ENCODE results near the gene RCOR3.
"Not testable (repeated sequence)": the region's sequence is repeated elsewhere in the genome, so short reads cannot be mapped to it uniquely, and the experiment has no call there.

RCOR3 gene

DNA sequence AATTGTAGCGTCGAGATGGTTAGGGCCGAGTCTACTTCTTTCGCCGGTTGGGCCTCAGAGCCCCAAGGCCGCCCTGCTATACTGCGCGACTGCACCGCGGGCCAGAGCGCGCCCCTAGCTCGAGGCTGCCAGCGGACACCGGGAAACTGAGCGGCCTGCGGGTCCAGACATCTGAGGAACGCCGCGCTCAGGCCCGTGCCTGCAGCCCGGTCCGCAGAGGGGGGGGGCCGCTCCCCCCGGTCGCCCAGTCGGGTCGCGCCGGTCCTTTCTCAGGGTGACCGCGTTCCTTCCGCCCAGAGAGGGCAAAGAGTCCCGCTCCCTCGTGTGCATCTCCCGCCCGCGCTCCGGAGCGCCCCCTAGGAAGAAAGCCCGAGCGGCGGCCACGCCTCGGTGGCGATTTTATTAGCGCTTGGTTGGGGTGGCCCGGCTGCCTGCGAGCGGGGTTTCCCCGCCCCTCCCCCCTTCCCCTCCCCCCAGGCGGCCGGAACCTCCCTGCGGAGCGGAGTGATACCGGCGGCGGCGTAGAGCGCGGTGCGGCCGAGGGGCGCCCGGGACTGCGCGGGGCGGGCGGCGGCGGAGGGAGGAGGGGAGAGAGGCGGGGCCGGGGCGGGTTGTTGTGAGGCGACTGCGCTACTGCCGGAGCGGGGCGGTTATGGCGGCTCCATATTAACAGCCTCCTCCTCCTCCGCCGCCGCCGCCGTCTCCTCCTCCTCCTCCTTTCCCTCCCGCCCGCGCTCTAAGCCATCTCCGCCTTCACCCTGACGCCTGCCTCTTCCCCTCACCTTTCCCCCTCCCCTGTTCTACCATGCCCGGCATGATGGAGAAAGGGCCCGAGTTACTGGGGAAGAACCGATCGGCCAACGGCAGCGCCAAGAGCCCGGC, at the start of gene RCOR3:
Gene RCOR3 (plus strand): TSS at position 611 of the 882 bp plus-strand sequence. CDS start 195 bp downstream, at position 806.
- H3K79me2 ChIP-seq (ENCODE audit: control insufficient read depth, insufficient read depth, low read length, unreplicated experiment): peaks cover 41% of the 10 kb centered on the region
- peak within 1 kb of the TSS; percentile 82 for H2AFZ ChIP-seq (ENCODE audit: low read length, unreplicated experiment)
- peak within 1 kb of the TSS; percentile 81 for H3K27ac ChIP-seq (ENCODE audit: low read depth, low read length)
- no peaks in the 10 kb centered on the region for H3K27me3 ChIP-seq (ENCODE audit: insufficient read depth, low read length)
- peaks cover 13% of the 10 kb centered on the region for H3K4me1 ChIP-seq (ENCODE audit: control insufficient read depth, insufficient read depth, low read length, unreplicated experiment)
- H3K36me3 ChIP-seq (ENCODE audit: insufficient read depth, low read length): no peaks in the 10 kb centered on the region; the same call in 1 of the 2 replicates
- peak within 1 kb of the TSS; percentile 96 for H3K4me3 ChIP-seq (ENCODE audit: low read depth, low read length)

DNA sequence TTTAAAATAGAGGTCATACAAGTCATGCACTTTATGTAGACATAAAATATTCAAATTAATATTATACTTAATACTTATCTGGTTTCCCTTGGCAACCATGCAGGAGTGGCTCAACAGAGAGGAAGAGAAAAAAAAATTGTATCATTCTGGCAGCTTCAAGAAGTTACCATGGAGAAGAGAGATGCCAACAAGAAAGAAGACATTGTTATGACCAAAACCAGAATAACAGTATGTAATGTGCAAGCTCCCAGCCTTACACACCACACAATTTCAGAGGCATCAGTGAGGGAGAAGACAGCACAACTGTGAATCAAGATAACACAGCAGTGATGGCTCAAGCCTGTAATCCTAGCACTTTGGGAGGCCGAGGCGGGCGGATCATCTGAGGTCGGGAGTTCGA, 49.1 kb upstream of the RCOR3 start:
- H3K27me3 ChIP-seq (ENCODE audit: insufficient read depth, low read length): no peaks in the 10 kb centered on the region
- no peak overlapping the region for H3K27ac ChIP-seq (ENCODE audit: low read depth, low read length)
- no peaks in the 10 kb centered on the region for H3K79me2 ChIP-seq (ENCODE audit: control insufficient read depth, insufficient read depth, low read length, unreplicated experiment)
- no peaks in the 10 kb centered on the region for H3K36me3 ChIP-seq (ENCODE audit: insufficient read depth, low read length)
- H3K4me1 ChIP-seq (ENCODE audit: control insufficient read depth, insufficient read depth, low read length, unreplicated experiment): no peaks in the 10 kb centered on the region
- no peak overlapping the region for H2AFZ ChIP-seq (ENCODE audit: low read length, unreplicated experiment)
- no peak overlapping the region for H3K4me3 ChIP-seq (ENCODE audit: low read depth, low read length)

DNA sequence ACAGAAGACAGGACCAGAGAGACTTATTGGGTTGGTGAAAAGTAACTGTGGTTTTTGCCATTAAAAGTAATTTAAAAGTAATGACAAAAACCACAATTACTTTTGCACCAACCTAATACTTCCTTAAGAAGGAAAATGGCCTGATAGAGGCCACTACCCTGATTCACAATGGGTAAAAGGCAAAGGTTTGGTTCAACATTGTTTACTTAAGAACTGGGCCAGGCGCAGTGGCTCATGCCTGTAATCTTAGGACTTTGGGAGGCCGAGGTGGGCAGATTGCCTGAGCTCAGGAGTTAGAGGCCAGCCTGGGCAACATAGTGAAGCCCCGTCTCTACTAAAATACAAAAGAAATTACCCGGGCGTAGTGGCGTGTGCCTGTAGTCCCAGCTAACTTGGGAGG, 48.2 kb upstream of the RCOR3 start:
- Histone ChIP-seq H3K79me2 (ENCODE audit: control insufficient read depth, insufficient read depth, low read length, unreplicated experiment) (no peaks in the 10 kb centered on the region), H2AFZ (ENCODE audit: low read length, unreplicated experiment) (no peak overlapping the region)

DNA sequence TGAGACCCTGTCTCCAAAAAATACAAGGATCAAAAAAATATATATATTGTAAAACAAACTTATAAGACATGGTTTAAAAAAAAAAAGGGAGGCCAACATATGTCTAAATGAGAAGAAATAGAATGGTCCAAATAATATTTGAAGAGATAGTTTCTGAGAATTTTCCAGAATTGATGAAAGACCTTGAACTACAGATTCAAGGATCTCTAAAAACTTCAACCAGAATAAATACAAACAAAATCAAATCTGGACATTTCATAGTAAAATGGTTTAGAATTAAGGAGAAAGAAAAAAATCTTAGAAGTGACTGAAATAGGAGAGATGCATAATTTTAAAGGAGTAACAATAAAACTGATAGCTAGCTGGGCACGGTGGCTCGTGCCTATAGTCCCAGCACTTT, 45.5 kb upstream of the RCOR3 start:
- no peaks in the 10 kb centered on the region for H3K36me3 ChIP-seq (ENCODE audit: insufficient read depth, low read length)
- no peaks in the 10 kb centered on the region for H3K27me3 ChIP-seq (ENCODE audit: insufficient read depth, low read length)
- H2AFZ ChIP-seq (ENCODE audit: low read length, unreplicated experiment): no peak overlapping the region
- H3K4me3 ChIP-seq (ENCODE audit: low read depth, low read length): no peak overlapping the region
- H3K4me1 ChIP-seq (ENCODE audit: control insufficient read depth, insufficient read depth, low read length, unreplicated experiment): no peaks in the 10 kb centered on the region
- H3K27ac ChIP-seq (ENCODE audit: low read depth, low read length): no peak overlapping the region
- no peaks in the 10 kb centered on the region for H3K79me2 ChIP-seq (ENCODE audit: control insufficient read depth, insufficient read depth, low read length, unreplicated experiment)

More for the DNA sequence above, 48.2 kb upstream of the RCOR3 start:
- Histone ChIP-seq H3K4me3 (ENCODE audit: low read depth, low read length) (no peak overlapping the region), H3K27me3 (ENCODE audit: insufficient read depth, low read length) (no peaks in the 10 kb centered on the region), H3K27ac (ENCODE audit: low read depth, low read length) (no peak overlapping the region), H3K36me3 (ENCODE audit: insufficient read depth, low read length) (no peaks in the 10 kb centered on the region), H3K4me1 (ENCODE audit: control insufficient read depth, insufficient read depth, low read length, unreplicated experiment) (no peaks in the 10 kb centered on the region)

DNA sequence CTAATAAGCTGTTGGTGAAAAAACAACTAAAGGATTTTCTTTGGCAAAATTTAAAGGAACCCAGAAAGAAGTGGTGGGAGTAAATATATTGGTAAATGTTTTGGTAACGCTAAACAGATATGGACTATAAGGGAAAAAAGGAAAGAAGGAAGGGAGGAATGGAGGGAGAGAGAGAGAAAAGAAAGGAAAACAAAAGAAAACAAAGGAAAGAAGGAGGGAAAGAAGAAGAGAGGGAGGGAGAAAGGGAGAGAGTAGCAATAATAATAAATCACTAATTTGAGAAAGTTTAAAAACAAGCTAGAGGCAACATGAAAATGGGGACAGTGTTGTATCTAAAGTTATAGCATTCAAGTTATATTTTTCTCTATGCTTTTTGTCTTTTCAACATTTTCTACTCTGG, 43.6 kb upstream of the RCOR3 start:
- Histone ChIP-seq H3K4me1 (ENCODE audit: control insufficient read depth, insufficient read depth, low read length, unreplicated experiment) (no peaks in the 10 kb centered on the region), H3K36me3 (ENCODE audit: insufficient read depth, low read length) (no peaks in the 10 kb centered on the region), H3K4me3 (ENCODE audit: low read depth, low read length) (no peak overlapping the region), H3K27me3 (ENCODE audit: insufficient read depth, low read length) (no peaks in the 10 kb centered on the region), H3K27ac (ENCODE audit: low read depth, low read length) (no peak overlapping the region), H2AFZ (ENCODE audit: low read length, unreplicated experiment) (no peak overlapping the region), H3K79me2 (ENCODE audit: control insufficient read depth, insufficient read depth, low read length, unreplicated experiment) (no peaks in the 10 kb centered on the region)

DNA sequence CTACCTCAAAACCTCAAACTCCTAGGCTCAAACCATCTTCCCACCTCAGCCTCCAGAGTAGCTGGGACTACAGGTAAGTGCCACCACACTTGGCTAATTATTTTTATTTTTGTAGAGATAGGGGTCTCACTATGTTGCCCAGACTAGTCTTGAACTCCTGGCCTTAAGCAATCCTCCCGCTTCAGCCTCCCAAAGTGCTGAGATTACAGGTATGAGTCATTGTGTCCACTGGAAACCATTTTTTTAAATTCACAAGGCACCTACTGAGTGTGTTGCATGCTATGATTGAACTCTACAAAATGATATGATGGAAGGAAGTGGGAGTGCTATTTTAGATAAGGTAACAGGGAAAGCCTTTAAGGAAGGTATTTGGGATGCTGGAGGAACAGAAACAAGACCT, 41.8 kb upstream of the RCOR3 start:
- Histone ChIP-seq H3K36me3 (ENCODE audit: insufficient read depth, low read length) (no peaks in the 10 kb centered on the region), H3K27ac (ENCODE audit: low read depth, low read length) (no peak overlapping the region)

DNA sequence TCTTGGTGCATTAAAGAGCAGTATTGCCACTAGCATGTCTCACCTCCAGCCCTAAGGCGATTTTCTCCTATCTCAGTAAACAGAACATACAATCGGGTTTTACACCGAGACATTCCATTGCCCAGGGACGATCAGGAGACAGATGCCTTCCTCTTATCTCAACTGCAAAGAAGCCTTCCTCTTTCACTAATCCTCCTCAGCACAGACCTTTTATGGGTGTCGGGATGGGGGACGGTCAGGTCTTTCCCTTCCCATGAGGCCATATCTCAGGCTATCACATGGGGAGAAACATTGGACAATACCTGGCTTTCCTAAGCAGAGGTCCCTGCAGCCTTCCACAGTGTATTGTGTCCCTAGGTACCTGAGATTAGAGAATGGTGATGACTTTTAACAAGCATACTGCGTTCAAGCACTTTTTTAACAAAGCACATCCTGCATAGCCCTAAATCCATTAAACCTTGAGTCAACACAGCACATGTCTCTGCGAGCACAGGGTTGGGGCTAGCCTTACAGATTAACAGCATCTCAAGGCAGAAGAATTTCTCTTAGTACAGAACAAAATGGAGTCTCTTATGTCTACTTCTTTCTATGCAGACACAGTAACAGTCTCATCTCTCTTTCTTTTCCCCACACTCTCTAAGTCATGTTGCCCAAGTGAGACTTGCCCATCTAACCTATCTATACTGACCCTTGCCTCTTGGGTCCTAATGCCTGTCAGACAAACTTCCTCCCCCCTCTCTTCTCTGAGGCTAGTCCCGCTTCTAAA, 36.5 kb upstream of the RCOR3 start:
- H3K36me3 ChIP-seq (ENCODE audit: insufficient read depth, low read length); H2AFZ ChIP-seq (ENCODE audit: low read length, unreplicated experiment); H3K4me3 ChIP-seq (ENCODE audit: low read depth, low read length); H3K4me1 ChIP-seq (ENCODE audit: control insufficient read depth, insufficient read depth, low read length, unreplicated experiment); H3K79me2 ChIP-seq (ENCODE audit: control insufficient read depth, insufficient read depth, low read length, unreplicated experiment); H3K27me3 ChIP-seq (ENCODE audit: insufficient read depth, low read length); H3K27ac ChIP-seq (ENCODE audit: low read depth, low read length): not testable (repeated sequence)

More for the DNA sequence above, 41.8 kb upstream of the RCOR3 start:
- no peaks in the 10 kb centered on the region for H3K79me2 ChIP-seq (ENCODE audit: control insufficient read depth, insufficient read depth, low read length, unreplicated experiment)
- no peak overlapping the region for H3K4me3 ChIP-seq (ENCODE audit: low read depth, low read length)
- H2AFZ ChIP-seq (ENCODE audit: low read length, unreplicated experiment): no peak overlapping the region
- no peaks in the 10 kb centered on the region for H3K27me3 ChIP-seq (ENCODE audit: insufficient read depth, low read length)
- H3K4me1 ChIP-seq (ENCODE audit: control insufficient read depth, insufficient read depth, low read length, unreplicated experiment): no peaks in the 10 kb centered on the region

DNA sequence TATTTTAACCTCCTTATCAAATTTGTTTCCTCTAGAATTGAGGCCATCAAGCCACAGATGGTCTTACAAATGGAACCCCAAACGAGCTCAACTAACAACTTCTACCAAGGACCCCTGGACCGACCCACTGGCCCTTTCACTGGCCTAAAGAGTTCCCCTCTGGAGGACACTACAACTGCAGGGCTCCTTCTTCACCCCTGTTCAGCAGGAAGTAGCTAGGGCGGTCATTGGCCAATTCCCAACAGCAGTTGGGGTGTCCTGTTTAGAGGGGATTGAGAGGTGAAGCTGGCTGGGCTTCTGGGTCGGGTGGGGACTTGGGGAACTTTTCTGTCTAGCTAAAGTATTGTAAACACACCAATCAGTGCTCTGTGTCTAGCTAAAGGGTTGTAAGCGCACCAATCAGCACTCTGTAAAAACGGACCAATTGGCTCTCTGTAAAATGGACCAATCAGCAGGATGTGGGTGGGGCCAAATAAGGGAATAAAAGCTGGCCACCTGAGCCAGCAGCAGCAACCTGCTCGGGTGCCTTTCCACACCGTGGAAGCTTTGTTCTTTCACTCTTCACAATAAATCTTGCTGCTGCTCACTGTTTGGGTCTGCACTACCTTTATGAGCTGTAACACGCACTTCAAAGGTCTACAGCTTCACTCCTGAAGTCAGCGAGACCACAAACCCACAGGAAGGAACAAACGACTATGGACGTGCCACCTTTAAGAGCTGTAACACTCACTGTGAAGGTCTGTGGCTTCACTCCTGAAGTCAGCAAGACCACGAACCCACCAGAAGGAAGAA, 30.4 kb upstream of the RCOR3 start:
- not testable (repeated sequence) for H3K27me3 ChIP-seq (ENCODE audit: insufficient read depth, low read length); H3K36me3 ChIP-seq (ENCODE audit: insufficient read depth, low read length); H3K27ac ChIP-seq (ENCODE audit: low read depth, low read length); H2AFZ ChIP-seq (ENCODE audit: low read length, unreplicated experiment); H3K79me2 ChIP-seq (ENCODE audit: control insufficient read depth, insufficient read depth, low read length, unreplicated experiment); H3K4me3 ChIP-seq (ENCODE audit: low read depth, low read length); H3K4me1 ChIP-seq (ENCODE audit: control insufficient read depth, insufficient read depth, low read length, unreplicated experiment)

DNA sequence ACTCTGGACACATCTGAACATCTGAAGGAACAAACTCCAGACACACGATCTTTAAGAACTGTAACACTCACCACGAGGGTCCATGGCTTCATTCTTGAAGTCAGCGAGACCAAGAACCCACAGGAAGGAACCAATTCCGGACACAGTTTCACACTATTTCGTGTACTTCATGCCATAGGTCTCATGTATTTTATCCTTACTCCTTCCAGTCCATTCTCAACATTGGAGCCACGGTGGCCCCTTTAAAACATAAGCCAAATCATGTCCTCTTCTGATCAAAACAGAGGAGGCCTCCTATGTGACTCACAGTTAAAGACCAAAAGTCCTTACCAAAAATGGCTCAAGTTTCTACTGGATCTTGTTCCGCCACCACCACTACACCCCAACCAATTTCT, 29.8 kb upstream of the RCOR3 start:
- Histone ChIP-seq H3K36me3 (ENCODE audit: insufficient read depth, low read length) (no peaks in the 10 kb centered on the region), H3K27me3 (ENCODE audit: insufficient read depth, low read length) (no peaks in the 10 kb centered on the region), H3K27ac (ENCODE audit: low read depth, low read length) (no peak overlapping the region), H3K4me3 (ENCODE audit: low read depth, low read length) (no peak overlapping the region), H2AFZ (ENCODE audit: low read length, unreplicated experiment) (no peak overlapping the region), H3K4me1 (ENCODE audit: control insufficient read depth, insufficient read depth, low read length, unreplicated experiment) (no peaks in the 10 kb centered on the region), H3K79me2 (ENCODE audit: control insufficient read depth, insufficient read depth, low read length, unreplicated experiment) (no peaks in the 10 kb centered on the region)

DNA sequence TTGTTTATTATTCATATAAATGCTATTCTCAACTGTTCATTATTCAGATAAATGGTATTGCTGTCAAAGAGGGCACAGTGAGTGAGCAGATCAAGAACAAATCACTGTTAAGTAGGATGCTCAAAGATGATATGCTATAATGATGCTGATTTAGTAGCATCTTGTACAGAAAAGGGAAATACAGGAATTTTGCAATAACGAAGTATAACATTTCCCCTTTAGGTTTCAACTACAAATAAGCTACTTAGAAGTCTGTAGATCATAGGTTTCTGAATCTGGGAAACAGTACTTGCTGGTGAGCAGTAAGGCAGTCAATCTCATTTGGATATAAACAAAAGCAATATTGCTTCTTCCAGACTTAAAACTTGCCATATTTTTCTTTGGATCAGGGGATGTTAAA, 27.3 kb upstream of the RCOR3 start:
- Histone ChIP-seq H2AFZ (ENCODE audit: low read length, unreplicated experiment) (no peak overlapping the region), H3K27me3 (ENCODE audit: insufficient read depth, low read length) (no peaks in the 10 kb centered on the region), H3K36me3 (ENCODE audit: insufficient read depth, low read length) (no peaks in the 10 kb centered on the region), H3K4me3 (ENCODE audit: low read depth, low read length) (no peak overlapping the region), H3K27ac (ENCODE audit: low read depth, low read length) (no peak overlapping the region), H3K4me1 (ENCODE audit: control insufficient read depth, insufficient read depth, low read length, unreplicated experiment) (no peaks in the 10 kb centered on the region), H3K79me2 (ENCODE audit: control insufficient read depth, insufficient read depth, low read length, unreplicated experiment) (no peaks in the 10 kb centered on the region)
